Esophagus squamous epithelium (tissue), 4 donors: ENCODE measurements around the gene ZDHHC22.

Experiments used
- CTCF ChIP-seq, 6 experiments: fragments of 450-650 bp in 4 of 6; fragments of 200-600 bp in 2 of 6; sonication (generic) in 2 of 6; IDR thresholded peaks; one replicate each; pipeline ENCODE4 v1.5.1; 2016 to 2019; ENCODE audit warnings: antibody characterized with exemption in 6 of 6, mild to moderate bottlenecking in 4 of 6, moderate library complexity in 4 of 6
- POLR2A ChIP-seq, 4 donors: fragments of 450-650 bp; IDR thresholded peaks; one replicate each; pipeline ENCODE4 v1.6.1; 2017; ENCODE audit warnings: antibody characterized with exemption in 4 of 4, mild to moderate bottlenecking in 4 of 4, moderate library complexity in 3 of 4

GRCh38 chr14:77100961-77101360 is 40.6 kb downstream of the ZDHHC22 start:
- TF ChIP-seq POLR2A (IDR thresholded peaks at IDR 0.05) (no peak), CTCF (IDR thresholded peaks at IDR 0.05) (no peak)
